CD4-positive, alpha-beta T cell (primary cell): ENCODE data around the gene SYNGR3. TPM values are rescaled to one million over a fixed set of nuclear protein-coding genes. Genes with fewer than 3 reads are reported as not detected.

Experiments used
- ATAC-seq: fragments of 200-7000 bp; cut with Tn5 transposase; one replicate; pipeline ENCODE4 v1.10.0; 2022; ENCODE audit warnings: mild to moderate bottlenecking; ENCODE audit not compliant: poor library complexity
- CTCF ChIA-PET: fragments of 350-600 bp; sonication (Branson Sonifier 250); formaldehyde crosslinking; loops from one replicate; lab custom pipeline; 2021; ENCODE audit warnings: antibody characterized with exemption, inconsistent platforms; lab: Charles Lee
- POLR2A ChIA-PET: fragments of 350-600 bp; sonication (Branson Sonifier 250); formaldehyde crosslinking; loops from one replicate; lab custom pipeline; 2021; ENCODE audit warnings: antibody characterized with exemption, inconsistent platforms; lab: Charles Lee
- DNase-seq, 14 experiments: peaks; one replicate each; pipeline ENCODE4 v3.0.0-alpha.2; 2013 to 2020; ENCODE audit warnings: mixed read lengths in 2 of 14
- H3K27ac ChIP-seq, 2 donors: one replicate each; pipeline versions ENCODE4 v1.5.1 to v1.7.0; 2013; ENCODE audit warnings: low read length in 2 of 2, low read depth in 1 of 2, mild to moderate bottlenecking in 1 of 2
- H3K27me3 ChIP-seq, 2 experiments: 1 replicate in 1 of 2; 2 replicates in 1 of 2; pipeline versions ENCODE4 v1.6.1 to v1.7.0; 2013; ENCODE audit warnings: low read length in 2 of 2, control low read depth in 1 of 2, mild to moderate bottlenecking in 1 of 2, moderate library complexity in 1 of 2; ENCODE audit not compliant: insufficient read depth in 2 of 2, control insufficient read depth in 1 of 2
- H3K36me3 ChIP-seq: one replicate; pipeline ENCODE4 v1.6.1; 2013; ENCODE audit warnings: low read length, control low read depth; ENCODE audit not compliant: insufficient read depth
- H3K4me1 ChIP-seq: one replicate; pipeline ENCODE4 v1.6.1; 2013; ENCODE audit warnings: low read length, control low read depth; ENCODE audit not compliant: insufficient read depth
- H3K4me3 ChIP-seq: one replicate; pipeline ENCODE4 v1.5.1; 2013; ENCODE audit warnings: mild to moderate bottlenecking, low read length, moderate library complexity
- H3K9me3 ChIP-seq, 2 experiments: 1 replicate in 1 of 2; 2 replicates in 1 of 2; pipeline versions ENCODE4 v1.6.1 to v1.7.0; 2013; ENCODE audit warnings: low read length in 2 of 2, mild to moderate bottlenecking in 2 of 2, control low read depth in 1 of 2, moderate library complexity in 1 of 2; ENCODE audit not compliant: control insufficient read depth in 1 of 2, insufficient read depth in 1 of 2
- H3K27ac Mint-ChIP-seq: one replicate; pipeline ENCODE4 v1.8.0; 2020; ENCODE audit warnings: mixed read lengths
- H3K27me3 Mint-ChIP-seq: one replicate; pipeline ENCODE4 v1.8.0; 2021; ENCODE audit warnings: mixed read lengths
- H3K36me3 Mint-ChIP-seq: one replicate; pipeline ENCODE4 v1.8.0; 2021; ENCODE audit warnings: low read depth, mixed read lengths
- H3K4me1 Mint-ChIP-seq: one replicate; pipeline ENCODE4 v1.8.0; 2021; ENCODE audit warnings: low read depth, mixed read lengths
- H3K4me3 Mint-ChIP-seq: one replicate; pipeline ENCODE4 v1.8.0; 2020; ENCODE audit warnings: mild to moderate bottlenecking, mixed read lengths
- H3K9me3 Mint-ChIP-seq: one replicate; pipeline ENCODE4 v1.8.0; 2020; ENCODE audit warnings: mixed read lengths
- CTCF ChIP-seq: fragments of 200-600 bp; IDR thresholded peaks from one replicate; pipeline ENCODE4 v1.8.0; 2022; ENCODE audit warnings: antibody characterized with exemption, mild to moderate bottlenecking
- intact Hi-C, 2 experiments: fragments of 100-400 bp; cut with DNase I in 1 of 2; cut with micrococcal nuclease in 1 of 2; formaldehyde crosslinking; loops; one replicate each; pipeline versions ENCODE4 v1.15.1 to v1.9.0; 2023 to 2025; cut with DNase I, micrococcal nuclease
- total RNA-seq, 174 experiments: library from RNA in 2 of 174; stranded (reverse) in 2 of 174; gene quantifications; one replicate each; pipeline ENCODE4 v1.2.3 and lab custom pipeline; 2021 to 2026

SYNGR3 gene
- total RNA-seq, 2 experiments from 2014 or later: 3.8 to 3.9 TPM

GRCh38 chr16:1990351-1991134 is 773 bp downstream of the SYNGR3 start:
- Mint-ChIP-seq H3K27ac (peak overlapping the region; percentile 79), H3K27me3 (peaks cover 26% of the 10 kb centered on the region), H3K4me3 (peak overlapping the region; percentile 80), H3K36me3 (peaks cover 12% of the 10 kb centered on the region), H3K4me1 (peaks cover 26% of the 10 kb centered on the region), H3K9me3 (no peaks in the 10 kb centered on the region)
- Histone ChIP-seq H3K27me3 (peaks cover 13 to 15% of the 10 kb centered on the region in 2 experiments), H3K4me1 (peaks cover 29% of the 10 kb centered on the region), H3K9me3 (peaks cover 0 to 18% of the 10 kb centered on the region in 2 experiments), H3K27ac (no peak overlapping the region), H3K36me3 (peaks cover 9% of the 10 kb centered on the region), H3K4me3 (peak overlapping the region; percentile 55)
- ATAC-seq (no peak), DNase-seq (peak in 5 of 14 experiments; percentile 52 to 73 (median 65))
- TF ChIP-seq CTCF: no peak
- intact Hi-C loops: loop anchor here in 1 of 2 experiments (5.0 kb wide), 1 partner anchor 48 kb away; the partner anchor contains the start of gene MSRB1
- ChIA-PET POLR2A (interaction anchor here (0.9 to 5.1 kb wide), 7 partner anchors 19 to 530 kb away, joined by 3 to 55 read pairs (median 5); partner anchors contain the start of genes AMDHD2, NTHL1, PGP and RPS2), CTCF (interaction anchor here (0.6 to 3.2 kb wide), 2 partner anchors 13 to 270 kb away, joined by 4 to 17 read pairs; no protein-coding TSS in a partner anchor)

DNA sequence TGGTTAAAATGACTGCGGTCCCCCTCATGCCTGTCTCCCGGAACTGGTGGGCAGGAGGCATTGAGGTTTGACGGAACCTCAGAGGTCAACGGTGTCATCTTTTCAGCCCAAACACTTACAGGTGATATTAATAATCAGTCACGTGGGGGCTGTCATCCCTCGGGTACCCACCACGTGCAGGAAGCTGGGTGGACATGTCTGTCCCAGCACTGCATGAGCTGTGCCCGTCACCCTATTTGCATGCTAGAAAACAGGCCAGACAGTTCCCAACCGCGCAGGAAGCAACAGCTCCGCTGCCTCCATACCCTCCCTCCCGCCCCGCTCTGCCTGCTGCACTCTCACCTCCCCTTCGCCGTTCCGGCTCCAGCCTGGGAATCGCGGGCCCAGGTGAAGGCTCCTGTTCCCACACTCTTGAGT is 1.4 kb downstream of the SYNGR3 start:
- H3K9me3 Mint-ChIP-seq: no peaks in the 10 kb centered on the region
- H3K27me3 ChIP-seq: peaks cover 13 to 15% of the 10 kb centered on the region in 2 experiments
- H3K36me3 ChIP-seq: peaks cover 3% of the 10 kb centered on the region
- CTCF ChIA-PET: interaction anchor here (3.2 kb wide), 1 partner anchor 13 kb away, joined by 17 read pairs; no protein-coding TSS in a partner anchor
- H3K4me1 ChIP-seq: peaks cover 26% of the 10 kb centered on the region
- H3K4me3 ChIP-seq: peak overlapping the region; percentile 55
- H3K27ac Mint-ChIP-seq: peak overlapping the region; percentile 79
- POLR2A ChIA-PET: interaction anchor here (0.9 to 5.1 kb wide), 7 partner anchors 19 to 530 kb away, joined by 3 to 55 read pairs (median 5); partner anchors contain the start of genes AMDHD2, NTHL1, PGP and RPS2
- H3K4me1 Mint-ChIP-seq: peaks cover 26% of the 10 kb centered on the region
- no peak for TF ChIP-seq CTCF
- H3K36me3 Mint-ChIP-seq: peaks cover 10% of the 10 kb centered on the region
- H3K27me3 Mint-ChIP-seq: peaks cover 26% of the 10 kb centered on the region
- H3K9me3 ChIP-seq: peaks cover 0 to 18% of the 10 kb centered on the region in 2 experiments
- DNase-seq: peak in 10 of 14 experiments; percentile 24 to 83 (median 54)
- no peak overlapping the region for H3K27ac ChIP-seq
- H3K4me3 Mint-ChIP-seq: peak overlapping the region; percentile 80
- peak; percentile 45 for ATAC-seq
- intact Hi-C loops: loop anchor here in 1 of 2 experiments (5.0 kb wide), 1 partner anchor 49 kb away; the partner anchor contains the start of gene MSRB1

DNA sequence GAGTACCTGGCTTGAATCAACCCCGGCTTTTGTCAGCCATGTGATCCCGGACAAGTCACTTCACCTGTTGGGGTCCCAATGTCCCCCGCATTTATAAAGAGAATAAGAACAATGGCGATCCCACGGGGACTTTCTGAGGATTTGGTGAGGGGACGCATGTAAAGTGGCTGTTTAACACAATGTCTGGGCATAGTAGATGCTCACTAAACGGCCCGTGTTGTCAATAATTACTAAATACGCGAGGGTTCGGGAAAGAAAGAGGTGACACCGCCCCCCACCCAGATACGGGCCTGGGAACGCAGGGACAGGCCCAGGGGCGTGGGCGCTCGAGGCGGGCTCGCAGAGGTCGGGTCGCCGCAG is 1.8 kb downstream of the SYNGR3 start:
- peaks cover 5% of the 10 kb centered on the region for H3K36me3 Mint-ChIP-seq
- intact Hi-C loops: loop anchor here in 1 of 2 experiments (5.0 kb wide), 1 partner anchor 49 kb away; the partner anchor contains the start of gene MSRB1
- H3K27me3 Mint-ChIP-seq: peaks cover 24% of the 10 kb centered on the region
- H3K9me3 Mint-ChIP-seq: no peaks in the 10 kb centered on the region
- no peak for TF ChIP-seq CTCF
- Histone ChIP-seq H3K4me1 (peaks cover 26% of the 10 kb centered on the region), H3K36me3 (no peaks in the 10 kb centered on the region), H3K27ac (peak overlapping the region in 1 of 2 donors; percentile 56), H3K9me3 (peaks cover 0 to 18% of the 10 kb centered on the region in 2 experiments), H3K27me3 (peaks cover 13 to 15% of the 10 kb centered on the region in 2 experiments), H3K4me3 (peak overlapping the region; percentile 55)
- no peak for ATAC-seq
- peak overlapping the region; percentile 79 for H3K27ac Mint-ChIP-seq
- peaks cover 26% of the 10 kb centered on the region for H3K4me1 Mint-ChIP-seq
- ChIA-PET CTCF (interaction anchor here (0.8 to 3.2 kb wide), 3 partner anchors 12 to 149 kb away, joined by 4 to 17 read pairs (median 6); no protein-coding TSS in a partner anchor), POLR2A (interaction anchor here (0.7 to 5.1 kb wide), 8 partner anchors 8 to 529 kb away, joined by 3 to 55 read pairs (median 4); partner anchors contain the start of genes AMDHD2, GFER, NTHL1 and RPS2)
- DNase-seq: no peak
- H3K4me3 Mint-ChIP-seq: peak overlapping the region; percentile 80
